ENCODE measurements around the gene DEAF1. TPM values are rescaled to one million over a fixed set of nuclear protein-coding genes. Genes with fewer than 3 reads are reported as not detected.

The DEAF1 gene
- total RNA-seq, 1 experiment from 2014 or later = 46.8 TPM

- CTCF ChIA-PET = interaction anchor here (0.6 to 0.9 kb wide), 4 partner anchors 10 to 35 kb away, joined by 3 to 5 read pairs (median 3); no protein-coding TSS in a partner anchor
Measured at GRCh38 chr11:709109-709997, 14.3 kb upstream of the DEAF1 start.

GRCh38 chr11:708511-708910 lies 13.5 kb upstream of the DEAF1 start:
- intact Hi-C loops (cut with micrococcal nuclease) = no loop called here
- H3K4me1 Mint-ChIP-seq (ENCODE audit: insufficient read depth, unreplicated experiment) = peaks cover 20% of the 10 kb centered on the region
- no peaks in the 10 kb centered on the region for H3K9me3 Mint-ChIP-seq (ENCODE audit: unreplicated experiment)
- no peak overlapping the region for H3K27ac Mint-ChIP-seq (ENCODE audit: low read depth, unreplicated experiment)
- ChIA-PET CTCF (interaction anchor here (0.6 kb wide), 1 partner anchor 34 kb away, joined by 3 read pairs; no protein-coding TSS in a partner anchor), POLR2A (no interaction called here)
- peaks cover 47% of the 10 kb centered on the region for H3K36me3 Mint-ChIP-seq (ENCODE audit: insufficient read depth, unreplicated experiment)
- H3K27me3 Mint-ChIP-seq (ENCODE audit: insufficient read depth, unreplicated experiment) = no peaks in the 10 kb centered on the region
- no peak overlapping the region for H3K4me3 Mint-ChIP-seq (ENCODE audit: unreplicated experiment)
- no peak for DNase-seq (ENCODE audit: unreplicated experiment)
- no peak for TF ChIP-seq CTCF (IDR thresholded peaks at IDR 0.05; ENCODE audit: unreplicated experiment)
- BruUV-seq (replicated peaks) = no TSS peak

More at GRCh38 chr11:709109-709997, 14.3 kb upstream of the DEAF1 start:
- Mint-ChIP-seq H3K4me1 (ENCODE audit: insufficient read depth, unreplicated experiment) (peaks cover 20% of the 10 kb centered on the region), H3K27ac (ENCODE audit: low read depth, unreplicated experiment) (no peak overlapping the region), H3K9me3 (ENCODE audit: unreplicated experiment) (no peaks in the 10 kb centered on the region), H3K36me3 (ENCODE audit: insufficient read depth, unreplicated experiment) (peaks cover 53% of the 10 kb centered on the region), H3K4me3 (ENCODE audit: unreplicated experiment) (no peak overlapping the region), H3K27me3 (ENCODE audit: insufficient read depth, unreplicated experiment) (no peaks in the 10 kb centered on the region)
- intact Hi-C loops (cut with micrococcal nuclease) = no loop called here
- BruUV-seq (replicated peaks) = no TSS peak
- POLR2A ChIA-PET = no interaction called here
- DNase-seq (ENCODE audit: unreplicated experiment) = no peak
- no peak for TF ChIP-seq CTCF (IDR thresholded peaks at IDR 0.05; ENCODE audit: unreplicated experiment)

- ChIA-PET POLR2A (interaction anchor here (1.4 to 4.3 kb wide), 3 partner anchors 11 to 154 kb away, joined by 4 to 118 read pairs (median 13); partner anchors contain the start of genes DEAF1 and TMEM80), CTCF (interaction anchor here (1.2 to 2.1 kb wide), 5 partner anchors 11 to 91 kb away, joined by 3 to 18 read pairs (median 4); no protein-coding TSS in a partner anchor)
- BruUV-seq (replicated peaks) = no TSS peak
- Mint-ChIP-seq H3K9me3 (ENCODE audit: unreplicated experiment) (no peaks in the 10 kb centered on the region), H3K27me3 (ENCODE audit: insufficient read depth, unreplicated experiment) (no peaks in the 10 kb centered on the region), H3K36me3 (ENCODE audit: insufficient read depth, unreplicated experiment) (peaks cover 41% of the 10 kb centered on the region), H3K4me3 (ENCODE audit: unreplicated experiment) (peak overlapping the region; percentile 86), H3K27ac (ENCODE audit: low read depth, unreplicated experiment) (peak overlapping the region; percentile 91), H3K4me1 (ENCODE audit: insufficient read depth, unreplicated experiment) (peaks cover 22% of the 10 kb centered on the region)
- no peak for TF ChIP-seq CTCF (IDR thresholded peaks at IDR 0.05; ENCODE audit: unreplicated experiment)
- intact Hi-C loops (cut with micrococcal nuclease) = no loop called here
- no peak for DNase-seq (ENCODE audit: unreplicated experiment)
Measured at GRCh38 chr11:707817-708420, 12.9 kb upstream of the DEAF1 start.
